Cardiac septum (tissue), 1 donor: ENCODE results near the gene KAZN. TPM values are rescaled to one million over a fixed set of nuclear protein-coding genes. Genes with fewer than 3 reads are reported as not detected.

ENCODE experiments used
- DNase-seq: peaks from one replicate; pipeline ENCODE4 v3.0.0-alpha.2; 2020; ENCODE audit warnings: low spot score
- intact Hi-C: fragments of 100-400 bp; cut with DNase I; formaldehyde crosslinking; loops from one replicate; pipeline ENCODE4 v1.14.0; 2022
- total RNA-seq: library from RNA; stranded (reverse); fragmentation: NEBNext Ultra II Directional; extraction: Animal tissue kit (Norgen Biotek cat#: 25700); gene quantifications from one replicate; pipeline ENCODE4 v1.2.1, GENCODE V29; 2021
- donor health status: DM: no; HTN: no; CAD: no.

Gene KAZN
- total RNA-seq, 1 donor from 2014 or later: 3.1 TPM

GRCh38 chr1:14994148-14994547, 395.7 kb downstream of the KAZN start:
- DNase-seq: no peak
- intact Hi-C loops: no loop called here

GRCh38 chr1:14994841-14995437, 396.5 kb downstream of the KAZN start:
- no peak for DNase-seq
- intact Hi-C loops: no loop called here

GRCh38 chr1:14996133-14997050, 397.9 kb downstream of the KAZN start:
- no peak for DNase-seq
- intact Hi-C loops: no loop called here

- intact Hi-C loops: no loop called here
Observed at GRCh38 chr1:14997646-14998276, 399.3 kb downstream of the KAZN start.

GRCh38 chr1:14999441-14999840, 401.0 kb downstream of the KAZN start:
- no peak for DNase-seq

More at GRCh38 chr1:14997646-14998276, 399.3 kb downstream of the KAZN start:
- DNase-seq: no peak

GRCh38 chr1:15000030-15000429, 401.5 kb downstream of the KAZN start:
- intact Hi-C loops: no loop called here
- DNase-seq: no peak

More at GRCh38 chr1:14999441-14999840, 401.0 kb downstream of the KAZN start:
- intact Hi-C loops: no loop called here

GRCh38 chr1:15000671-15001070, 402.2 kb downstream of the KAZN start:
- no peak for DNase-seq
- intact Hi-C loops: no loop called here

GRCh38 chr1:15001317-15001915, 402.9 kb downstream of the KAZN start:
- intact Hi-C loops: no loop called here
- no peak for DNase-seq

GRCh38 chr1:15002325-15002724, 403.8 kb downstream of the KAZN start:
- intact Hi-C loops: no loop called here
- no peak for DNase-seq

- no peak for DNase-seq
Observed at GRCh38 chr1:15004396-15004795, 405.9 kb downstream of the KAZN start.

GRCh38 chr1:15005116-15005515, 406.6 kb downstream of the KAZN start:
- intact Hi-C loops: no loop called here
- DNase-seq: no peak

More at GRCh38 chr1:15004396-15004795, 405.9 kb downstream of the KAZN start:
- intact Hi-C loops: no loop called here

- DNase-seq: no peak
- intact Hi-C loops: no loop called here
Observed at GRCh38 chr1:15007368-15007767, 408.9 kb downstream of the KAZN start.

- DNase-seq: no peak
- intact Hi-C loops: no loop called here
Observed at GRCh38 chr1:15007842-15008241, 409.4 kb downstream of the KAZN start.

GRCh38 chr1:15008783-15009729, 410.6 kb downstream of the KAZN start:
- DNase-seq: no peak
- intact Hi-C loops: no loop called here

- intact Hi-C loops: no loop called here
- no peak for DNase-seq
Observed at GRCh38 chr1:15011160-15011559, 412.7 kb downstream of the KAZN start.

- intact Hi-C loops: no loop called here
Observed at GRCh38 chr1:15011661-15012060, 413.2 kb downstream of the KAZN start.

GRCh38 chr1:15012822-15013221, 414.3 kb downstream of the KAZN start:
- DNase-seq: no peak
- intact Hi-C loops: no loop called here

More at GRCh38 chr1:15011661-15012060, 413.2 kb downstream of the KAZN start:
- DNase-seq: no peak

- no peak for DNase-seq
- intact Hi-C loops: no loop called here
Observed at GRCh38 chr1:15013767-15014166, 415.3 kb downstream of the KAZN start.

GRCh38 chr1:15014516-15014915, 416.0 kb downstream of the KAZN start:
- intact Hi-C loops: no loop called here
- DNase-seq: no peak
